B cell (primary cell): ENCODE measurements around the gene ATG7.

ENCODE experiments used
- EZH2 ChIP-seq: IDR thresholded peaks from 2 replicates; pipeline ENCODE4 v1.6.1; 2012; ENCODE audit warnings: borderline replicate concordance, low read depth, mild to moderate bottlenecking, moderate library complexity, low read length; ENCODE audit not compliant: insufficient read depth, poor library complexity, severe bottlenecking
- TF ChIP-seq, protein P1 (sequence below): fragments of 200-600 bp; IDR thresholded peaks from one replicate; pipeline ENCODE4 v1.8.0; 2022; ENCODE audit warnings: antibody characterized with exemption, mild to moderate bottlenecking

DNA sequence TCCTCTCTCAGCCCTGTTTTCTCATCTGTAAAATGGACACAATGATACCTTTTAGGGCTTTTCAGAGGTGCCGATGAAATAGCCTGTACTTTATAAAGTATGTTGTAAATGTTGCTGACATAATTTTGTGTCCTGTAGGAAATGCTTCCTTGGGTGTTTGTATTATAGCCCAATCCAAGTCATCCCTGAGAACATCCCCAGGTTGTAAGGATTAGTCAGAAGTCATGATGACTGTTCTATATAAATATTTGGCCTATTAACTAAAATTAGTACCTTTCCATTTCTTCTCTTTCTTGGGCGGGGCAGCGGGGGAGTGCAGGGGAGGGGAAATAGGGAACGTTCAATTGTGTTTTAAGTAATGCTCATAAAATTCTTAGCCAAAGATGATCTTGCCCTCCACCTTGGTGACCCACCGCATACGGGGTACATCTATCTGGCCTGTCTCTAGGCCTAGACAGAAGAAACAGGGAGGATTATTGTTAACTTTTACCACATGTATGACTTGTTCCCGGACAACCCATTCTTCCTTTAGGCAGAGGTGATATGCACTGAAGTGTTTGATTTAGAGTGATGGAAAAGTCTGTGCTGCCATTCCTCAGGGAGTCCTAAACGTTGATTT lies 250.9 kb downstream of the ATG7 start:
- TF ChIP-seq, protein P1, sequence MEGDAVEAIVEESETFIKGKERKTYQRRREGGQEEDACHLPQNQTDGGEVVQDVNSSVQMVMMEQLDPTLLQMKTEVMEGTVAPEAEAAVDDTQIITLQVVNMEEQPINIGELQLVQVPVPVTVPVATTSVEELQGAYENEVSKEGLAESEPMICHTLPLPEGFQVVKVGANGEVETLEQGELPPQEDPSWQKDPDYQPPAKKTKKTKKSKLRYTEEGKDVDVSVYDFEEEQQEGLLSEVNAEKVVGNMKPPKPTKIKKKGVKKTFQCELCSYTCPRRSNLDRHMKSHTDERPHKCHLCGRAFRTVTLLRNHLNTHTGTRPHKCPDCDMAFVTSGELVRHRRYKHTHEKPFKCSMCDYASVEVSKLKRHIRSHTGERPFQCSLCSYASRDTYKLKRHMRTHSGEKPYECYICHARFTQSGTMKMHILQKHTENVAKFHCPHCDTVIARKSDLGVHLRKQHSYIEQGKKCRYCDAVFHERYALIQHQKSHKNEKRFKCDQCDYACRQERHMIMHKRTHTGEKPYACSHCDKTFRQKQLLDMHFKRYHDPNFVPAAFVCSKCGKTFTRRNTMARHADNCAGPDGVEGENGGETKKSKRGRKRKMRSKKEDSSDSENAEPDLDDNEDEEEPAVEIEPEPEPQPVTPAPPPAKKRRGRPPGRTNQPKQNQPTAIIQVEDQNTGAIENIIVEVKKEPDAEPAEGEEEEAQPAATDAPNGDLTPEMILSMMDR = no peak
- no peak for TF ChIP-seq EZH2
